ENCODE data around the gene KIF1B.
"Not testable (repeated sequence)": the region's sequence is repeated elsewhere in the genome, so short reads cannot be mapped to it uniquely, and the experiment has no call there.

KIF1B gene

GRCh38 chr1:10193288-10193687 lies 17.1 kb upstream of the KIF1B start:
- DNase-seq, result no peak

GRCh38 chr1:10195570-10195969 lies 14.8 kb upstream of the KIF1B start:
- no peak for DNase-seq

GRCh38 chr1:10196976-10197375 lies 13.4 kb upstream of the KIF1B start:
- no peak for DNase-seq

- no peak for DNase-seq
Observed at GRCh38 chr1:10200620-10201019, 9.8 kb upstream of the KIF1B start.

- no peak for DNase-seq
Observed at GRCh38 chr1:10204003-10204642, 6.2 kb upstream of the KIF1B start.

GRCh38 chr1:10205206-10205605 lies 5.2 kb upstream of the KIF1B start:
- DNase-seq, result not testable (repeated sequence)

GRCh38 chr1:10207810-10208209 lies 2.6 kb upstream of the KIF1B start:
- DNase-seq, result no peak

- no peak for DNase-seq
Observed at GRCh38 chr1:10208537-10208936, 1.8 kb upstream of the KIF1B start.

GRCh38 chr1:10209590-10209904 lies 823 bp upstream of the KIF1B start:
- DNase-seq, result no peak

- peak; percentile 4 for DNase-seq
Observed at GRCh38 chr1:10210841-10211804, 753 bp downstream of the KIF1B start.

GRCh38 chr1:10211805-10212410 lies 1.5 kb downstream of the KIF1B start:
- DNase-seq, result no peak

- no peak for DNase-seq
Observed at GRCh38 chr1:10212476-10212875, 2.1 kb downstream of the KIF1B start.

- no peak for DNase-seq
Observed at GRCh38 chr1:10213186-10213705, 2.9 kb downstream of the KIF1B start.

- no peak for DNase-seq
Observed at GRCh38 chr1:10216090-10216749, 5.8 kb downstream of the KIF1B start.

- DNase-seq, result no peak
Observed at GRCh38 chr1:10217748-10218441, 7.5 kb downstream of the KIF1B start.

- no peak for DNase-seq
Observed at GRCh38 chr1:10220200-10220599, 9.8 kb downstream of the KIF1B start.

GRCh38 chr1:10220657-10221056 lies 10.3 kb downstream of the KIF1B start:
- DNase-seq, result not testable (repeated sequence)

- no peak for DNase-seq
Observed at GRCh38 chr1:10225573-10225972, 15.2 kb downstream of the KIF1B start.

- DNase-seq, result no peak
Observed at GRCh38 chr1:10228528-10228927, 18.2 kb downstream of the KIF1B start.

- DNase-seq, result no peak
Observed at GRCh38 chr1:10229903-10230302, 19.5 kb downstream of the KIF1B start.

- no peak for DNase-seq
Observed at GRCh38 chr1:10232163-10232562, 21.8 kb downstream of the KIF1B start.

GRCh38 chr1:10236405-10237156 lies 26.2 kb downstream of the KIF1B start:
- DNase-seq, result no peak
